ENCODE data around the gene DELE1.
A peak's percentile ranks its signal among the peaks of the same experiment; 100 is the strongest.

The DELE1 gene

GRCh38 chr5:141881886-141882285 lies 41.8 kb upstream of the DELE1 start:
- Histone ChIP-seq H3K9me3 (ENCODE audit: control insufficient read depth, insufficient read depth, low read depth, low read length) (no peaks in the 10 kb centered on the region), H3K4me3 (ENCODE audit: low read depth, low read length) (no peak overlapping the region), H3K4me1 (ENCODE audit: control insufficient read depth, insufficient read depth, low read length) (peaks cover 5% of the 10 kb centered on the region; the same call in 1 of the 2 replicates), H3K27ac (ENCODE audit: extremely low read depth, low read depth, low read length) (no peak overlapping the region), H3K36me3 (ENCODE audit: control insufficient read depth in 2 of 2, insufficient read depth in 1 of 2, low read length in 2 of 2) (no peaks in the 10 kb centered on the region)
- TF ChIP-seq TCF7L2 (IDR thresholded peaks at IDR 0.05; ENCODE audit: borderline replicate concordance, low read depth, low read length) (no peak), PRDM6 (tag by site-specific recombination; IDR thresholded peaks at IDR 0.05) (no peak), TSHZ1 (tag by site-specific recombination; IDR thresholded peaks at IDR 0.05; ENCODE audit: borderline replicate concordance) (no peak), YY1 (tag by site-specific recombination; IDR thresholded peaks at IDR 0.05) (no peak), BCL11B (tag by site-specific recombination; IDR thresholded peaks at IDR 0.05; ENCODE audit: low read depth) (no peak), ZBTB1 (tag by site-specific recombination; IDR thresholded peaks at IDR 0.05) (no peak), ZFP37 (tag by site-specific recombination; IDR thresholded peaks at IDR 0.05) (no peak), ZNF571 (tag by site-specific recombination; IDR thresholded peaks at IDR 0.05) (no peak), HOXC10 (CRISPR knock-in tag; IDR thresholded peaks at IDR 0.05) (no peak)
- TF ChIP-seq, protein P1, sequence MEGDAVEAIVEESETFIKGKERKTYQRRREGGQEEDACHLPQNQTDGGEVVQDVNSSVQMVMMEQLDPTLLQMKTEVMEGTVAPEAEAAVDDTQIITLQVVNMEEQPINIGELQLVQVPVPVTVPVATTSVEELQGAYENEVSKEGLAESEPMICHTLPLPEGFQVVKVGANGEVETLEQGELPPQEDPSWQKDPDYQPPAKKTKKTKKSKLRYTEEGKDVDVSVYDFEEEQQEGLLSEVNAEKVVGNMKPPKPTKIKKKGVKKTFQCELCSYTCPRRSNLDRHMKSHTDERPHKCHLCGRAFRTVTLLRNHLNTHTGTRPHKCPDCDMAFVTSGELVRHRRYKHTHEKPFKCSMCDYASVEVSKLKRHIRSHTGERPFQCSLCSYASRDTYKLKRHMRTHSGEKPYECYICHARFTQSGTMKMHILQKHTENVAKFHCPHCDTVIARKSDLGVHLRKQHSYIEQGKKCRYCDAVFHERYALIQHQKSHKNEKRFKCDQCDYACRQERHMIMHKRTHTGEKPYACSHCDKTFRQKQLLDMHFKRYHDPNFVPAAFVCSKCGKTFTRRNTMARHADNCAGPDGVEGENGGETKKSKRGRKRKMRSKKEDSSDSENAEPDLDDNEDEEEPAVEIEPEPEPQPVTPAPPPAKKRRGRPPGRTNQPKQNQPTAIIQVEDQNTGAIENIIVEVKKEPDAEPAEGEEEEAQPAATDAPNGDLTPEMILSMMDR (tag by site-specific recombination; IDR thresholded peaks at IDR 0.05), result no peak
- ChIA-PET CTCF (interaction anchor here (1.0 to 10.1 kb wide), 10 partner anchors 9 to 263 kb away, joined by 3 to 104 read pairs (median 4); partner anchors contain the start of gene DELE1), POLR2A (interaction anchor here (1.5 kb wide), 1 partner anchor 42 kb away, joined by 7 read pairs; the partner anchor contains the start of gene DELE1)

GRCh38 chr5:141882594-141883183 lies 41.0 kb upstream of the DELE1 start:
- Histone ChIP-seq H3K9me3 (ENCODE audit: control insufficient read depth, insufficient read depth, low read depth, low read length) (no peaks in the 10 kb centered on the region), H3K4me1 (ENCODE audit: control insufficient read depth, insufficient read depth, low read length) (peaks cover 5% of the 10 kb centered on the region; the same call in 1 of the 2 replicates), H3K4me3 (ENCODE audit: low read depth, low read length) (no peak overlapping the region), H3K27ac (ENCODE audit: extremely low read depth, low read depth, low read length) (no peak overlapping the region), H3K36me3 (ENCODE audit: control insufficient read depth in 2 of 2, insufficient read depth in 1 of 2, low read length in 2 of 2) (no peaks in the 10 kb centered on the region)
- TF ChIP-seq KLF1 (tag by site-specific recombination; IDR thresholded peaks at IDR 0.05) (0 out of 2 replicates have a peak, but pooled peaks have one; percentile 37), ZNF341 (tag by site-specific recombination; IDR thresholded peaks at IDR 0.05; ENCODE audit: low read depth) (peak; percentile 34; the same call in 1 of the 2 replicates), ZNF10 (tag by site-specific recombination; IDR thresholded peaks at IDR 0.05) (no peak)
- CTCF ChIA-PET, result interaction anchor here (0.6 to 10.1 kb wide), 9 partner anchors 8 to 218 kb away, joined by 3 to 104 read pairs (median 7); no protein-coding TSS in a partner anchor
- POLR2A ChIA-PET, result interaction anchor here (1.5 kb wide), 1 partner anchor 41 kb away, joined by 3 read pairs; the partner anchor contains the start of gene DELE1

Data from HEK293 (cell line).